Loucy (cell line): ENCODE measurements around the gene PALM3.

Source experiments
- CTCF ChIP-seq: fragments of 200-600 bp; sonication (generic); conservative IDR thresholded peaks from 2 replicates; pipeline ENCODE4 v1.5.1; 2014; ENCODE audit warnings: mild to moderate bottlenecking, antibody characterized with exemption, low read length
- EZH2phosphoT487 ChIP-seq: fragments of 200-600 bp; IDR thresholded peaks from 2 replicates; pipeline ENCODE4 v1.6.1; 2018; ENCODE audit warnings: antibody characterized with exemption, mild to moderate bottlenecking, moderate library complexity, borderline replicate concordance

- TF ChIP-seq CTCF (no peak), EZH2phosphoT487 (no peak)
Observed at GRCh38 chr19:14022469-14022868, 39.4 kb downstream of the PALM3 start.
